ENCODE results near the gene TRIM40.

DNA sequence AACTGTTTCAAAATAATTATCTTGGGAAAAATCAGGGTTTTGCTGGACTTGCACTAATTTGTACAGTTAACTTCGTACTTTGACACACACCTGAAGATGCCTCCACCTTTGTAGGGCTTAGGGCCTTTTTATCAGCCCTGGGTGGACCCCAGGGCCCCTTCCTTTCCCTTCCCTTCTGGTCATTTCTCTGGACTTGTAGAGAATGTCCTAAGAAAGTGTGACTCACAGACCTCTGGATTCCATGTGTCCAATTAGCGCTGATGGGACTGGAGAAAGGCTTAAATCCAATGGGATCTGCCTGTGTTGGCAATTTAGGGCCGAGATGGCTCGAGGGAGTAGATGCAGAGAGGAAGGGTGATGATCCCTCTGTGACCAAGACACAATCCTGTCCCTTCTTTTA lies 36.7 kb downstream of the TRIM40 start:
- TF ChIP-seq, protein P1, sequence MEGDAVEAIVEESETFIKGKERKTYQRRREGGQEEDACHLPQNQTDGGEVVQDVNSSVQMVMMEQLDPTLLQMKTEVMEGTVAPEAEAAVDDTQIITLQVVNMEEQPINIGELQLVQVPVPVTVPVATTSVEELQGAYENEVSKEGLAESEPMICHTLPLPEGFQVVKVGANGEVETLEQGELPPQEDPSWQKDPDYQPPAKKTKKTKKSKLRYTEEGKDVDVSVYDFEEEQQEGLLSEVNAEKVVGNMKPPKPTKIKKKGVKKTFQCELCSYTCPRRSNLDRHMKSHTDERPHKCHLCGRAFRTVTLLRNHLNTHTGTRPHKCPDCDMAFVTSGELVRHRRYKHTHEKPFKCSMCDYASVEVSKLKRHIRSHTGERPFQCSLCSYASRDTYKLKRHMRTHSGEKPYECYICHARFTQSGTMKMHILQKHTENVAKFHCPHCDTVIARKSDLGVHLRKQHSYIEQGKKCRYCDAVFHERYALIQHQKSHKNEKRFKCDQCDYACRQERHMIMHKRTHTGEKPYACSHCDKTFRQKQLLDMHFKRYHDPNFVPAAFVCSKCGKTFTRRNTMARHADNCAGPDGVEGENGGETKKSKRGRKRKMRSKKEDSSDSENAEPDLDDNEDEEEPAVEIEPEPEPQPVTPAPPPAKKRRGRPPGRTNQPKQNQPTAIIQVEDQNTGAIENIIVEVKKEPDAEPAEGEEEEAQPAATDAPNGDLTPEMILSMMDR (IDR thresholded peaks at IDR 0.05; ENCODE audit: low read depth, low read length), result no peak
- TF ChIP-seq POLR2A (IDR thresholded peaks at IDR 0.05; ENCODE audit: extremely low read depth, insufficient read length), result no peak
